GM19238 (cell line): ENCODE data around the gene CIITA.
"Not testable (repeated sequence)": the region's sequence is repeated elsewhere in the genome, so short reads cannot be mapped to it uniquely, and the experiment has no call there.

ENCODE experiments used
- DNase-seq: peaks from one replicate; pipeline ENCODE4 v3.0.0; 2011; ENCODE audit warnings: low spot score; ENCODE audit not compliant: insufficient read length

CIITA gene

GRCh38 chr16:10935226-10935915, 58.4 kb downstream of the CIITA start:
- DNase-seq = no peak

GRCh38 chr16:10936272-10936984, 59.4 kb downstream of the CIITA start:
- DNase-seq = no peak

- DNase-seq = no peak
Observed at GRCh38 chr16:10937068-10937859, 60.3 kb downstream of the CIITA start.

- no peak for DNase-seq
Observed at GRCh38 chr16:10938321-10938720, 61.3 kb downstream of the CIITA start.

DNA sequence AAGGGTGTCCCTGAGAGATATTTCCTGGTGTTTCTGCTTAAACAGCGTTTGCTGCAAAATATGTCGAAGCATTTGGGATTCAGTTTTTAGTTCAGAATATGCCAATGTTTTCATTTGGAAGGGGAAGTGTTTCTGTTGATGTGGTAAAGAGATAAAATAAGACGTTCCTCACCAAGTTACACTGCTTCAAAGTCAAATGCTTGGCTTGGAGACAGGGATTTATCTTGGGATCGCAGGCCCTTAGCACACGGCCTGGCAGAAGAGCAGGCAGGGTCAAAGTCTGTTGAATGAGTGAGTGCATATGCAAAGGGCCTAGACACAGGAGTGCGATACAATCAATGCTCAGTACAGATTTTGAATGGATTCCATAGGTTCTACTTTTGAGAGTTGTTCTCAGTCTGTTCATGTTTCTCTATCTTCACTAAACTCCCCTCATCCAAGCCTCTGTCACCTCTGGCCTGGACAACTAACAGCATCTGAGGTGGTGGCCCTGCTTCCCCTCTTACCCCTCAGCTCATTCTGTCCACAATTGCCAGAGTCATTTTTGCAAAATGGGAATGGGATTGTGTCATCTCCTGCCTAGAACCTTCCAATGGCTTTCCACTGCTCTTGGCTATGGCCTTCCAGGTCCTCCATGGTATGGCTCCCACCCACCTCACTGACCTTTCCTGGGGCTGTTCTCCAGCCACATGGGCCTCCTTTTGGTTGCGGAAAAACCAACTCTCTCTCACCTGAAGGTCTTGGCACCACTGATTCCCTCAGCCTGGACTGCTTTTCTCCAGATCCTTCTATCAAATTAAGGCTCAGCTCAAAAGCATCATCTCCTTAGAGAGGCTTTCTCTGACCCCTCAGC, 62.0 kb downstream of the CIITA start:
- DNase-seq = no peak

GRCh38 chr16:10939649-10940234, 62.7 kb downstream of the CIITA start:
- no peak for DNase-seq

GRCh38 chr16:10940501-10941079, 63.6 kb downstream of the CIITA start:
- DNase-seq = no peak

DNA sequence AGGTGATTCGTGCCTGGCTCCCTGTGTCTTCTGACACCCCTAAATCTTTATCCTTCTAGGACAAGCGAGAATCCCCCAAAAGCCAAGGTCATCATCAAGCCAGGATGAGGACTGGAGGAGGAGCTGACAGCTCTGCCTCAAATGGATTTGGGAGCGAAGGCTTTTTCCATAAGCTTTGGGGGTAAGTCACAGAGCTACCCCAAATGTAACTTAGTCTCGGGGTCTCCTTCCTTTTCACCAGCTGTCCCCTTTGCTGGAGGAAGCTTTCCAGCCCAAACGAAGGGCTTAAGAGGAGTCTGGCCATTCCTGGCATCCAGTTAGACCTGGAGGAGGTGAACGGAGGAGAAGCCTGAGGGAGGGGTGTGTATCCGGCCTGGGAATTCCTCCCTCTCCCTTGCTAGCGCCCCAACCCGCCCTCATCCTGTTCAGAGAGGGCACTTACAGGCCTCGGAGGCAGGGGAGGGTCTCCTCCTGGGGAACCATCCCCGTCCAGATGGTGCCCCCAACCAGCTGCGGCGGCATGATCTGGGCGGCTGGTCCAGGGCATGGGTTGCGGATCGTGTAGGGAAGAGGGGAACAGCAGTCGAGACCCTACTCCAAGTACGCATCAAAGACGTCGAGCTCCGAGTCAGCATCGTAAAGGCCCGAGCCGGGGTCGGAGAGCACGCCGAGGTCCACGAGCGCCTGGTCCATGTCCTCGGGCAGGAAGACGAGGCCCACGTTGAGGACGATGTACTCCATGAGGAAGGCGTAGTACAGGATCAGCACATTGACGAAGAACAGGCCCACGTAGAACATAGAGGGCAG, 64.3 kb downstream of the CIITA start:
- no peak for DNase-seq

GRCh38 chr16:10941935-10942351, 64.9 kb downstream of the CIITA start:
- not testable (repeated sequence) for DNase-seq

DNA sequence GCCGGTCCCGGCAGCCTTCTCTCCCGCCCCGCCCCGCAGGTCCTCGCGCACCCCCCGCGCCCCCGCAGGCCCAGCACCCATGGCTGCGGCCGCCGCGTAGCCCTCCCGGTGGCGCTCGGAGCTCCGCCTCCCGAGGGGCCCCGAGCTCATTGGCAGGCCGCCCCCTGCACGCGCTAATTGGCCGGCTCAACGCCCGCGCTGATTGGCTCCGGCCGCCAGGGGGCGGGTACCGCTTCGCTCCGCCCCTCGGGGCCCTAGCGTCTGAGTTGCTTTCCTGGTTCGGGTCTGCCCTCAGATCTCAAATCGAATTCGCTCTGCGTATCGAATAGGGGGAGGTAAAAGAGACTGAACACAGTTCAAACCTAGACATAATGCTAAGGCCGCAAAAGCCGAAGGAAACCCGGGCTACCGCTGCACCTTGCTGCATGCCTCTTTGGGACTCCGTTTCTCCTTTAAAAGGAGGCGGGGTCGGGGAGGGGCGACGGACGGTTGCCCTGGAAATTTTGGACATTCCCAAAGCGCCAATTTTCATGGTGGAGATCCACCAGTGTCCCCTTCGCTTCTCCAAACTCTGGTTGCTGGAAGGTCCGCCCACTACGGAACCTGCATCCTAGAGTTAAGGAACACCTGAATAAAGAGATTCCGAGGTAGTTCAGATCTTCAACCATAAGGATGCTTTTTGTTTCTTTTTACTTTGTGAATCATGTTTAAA, 65.5 kb downstream of the CIITA start, which contains the start of gene DEXI:
DEXI (minus strand) TSS at position 117 of the 712 bp plus-strand sequence. CDS start 463 bp downstream, outside the sequence.
- DNase-seq = peak; percentile 99

DNA sequence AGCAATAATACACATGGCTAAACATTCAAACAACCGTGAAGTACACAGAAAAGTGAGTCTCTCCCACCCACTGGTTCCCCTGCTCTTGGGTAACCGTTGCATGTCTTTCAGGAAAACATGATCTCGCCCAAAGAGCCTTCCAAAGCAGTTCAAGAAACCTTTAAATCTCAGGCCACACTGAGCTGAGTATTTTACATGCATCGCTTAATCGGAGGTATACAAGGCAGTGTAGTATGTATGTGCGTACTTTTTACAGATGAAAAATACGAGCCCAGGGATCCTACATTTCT, 66.0 kb downstream of the CIITA start:
- no peak for DNase-seq

DNA sequence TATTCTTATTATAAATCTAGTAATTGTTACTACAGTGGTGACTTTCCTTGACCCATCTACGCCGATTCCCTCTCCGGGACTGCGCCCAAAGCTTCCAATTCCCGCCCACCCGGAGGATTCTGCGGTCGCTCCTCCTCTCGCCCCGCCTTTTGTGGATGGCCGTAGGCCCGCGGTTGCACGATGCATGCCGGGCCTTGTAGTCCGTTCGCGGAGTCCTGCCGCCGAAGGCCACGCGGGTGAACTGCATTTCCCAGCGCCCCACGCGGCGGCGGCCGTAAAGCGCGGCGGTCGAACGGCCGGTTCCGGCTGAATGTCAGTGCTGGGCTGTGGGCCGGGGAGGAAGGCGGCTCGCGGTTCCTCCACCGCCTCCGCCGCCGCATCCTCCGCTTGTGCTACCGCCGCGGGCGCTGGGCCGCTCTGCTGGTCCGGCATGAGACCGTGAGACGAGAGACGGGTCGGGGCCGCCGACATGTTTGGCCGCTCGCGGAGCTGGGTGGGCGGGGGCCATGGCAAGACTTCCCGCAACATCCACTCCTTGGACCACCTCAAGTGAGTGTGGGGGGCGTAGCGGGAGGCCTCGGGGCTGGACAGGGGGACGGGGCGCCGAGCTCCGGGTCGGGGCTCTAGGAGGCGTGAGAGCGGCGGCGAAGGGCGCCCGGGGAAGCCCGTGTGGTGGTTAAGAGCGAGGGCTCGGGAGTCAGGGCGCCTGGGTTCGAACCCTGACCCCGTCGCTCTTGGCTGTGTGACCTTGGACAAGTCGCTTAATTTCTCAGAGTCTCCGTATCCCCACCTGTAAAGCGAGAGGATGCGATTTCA, 67.5 kb downstream of the CIITA start, which contains the start of gene CLEC16A:
CLEC16A (plus strand) TSS at position 316 of the 816 bp plus-strand sequence; CDS start at position 470, 154 bp downstream.
- DNase-seq = peak; percentile 91

DNA sequence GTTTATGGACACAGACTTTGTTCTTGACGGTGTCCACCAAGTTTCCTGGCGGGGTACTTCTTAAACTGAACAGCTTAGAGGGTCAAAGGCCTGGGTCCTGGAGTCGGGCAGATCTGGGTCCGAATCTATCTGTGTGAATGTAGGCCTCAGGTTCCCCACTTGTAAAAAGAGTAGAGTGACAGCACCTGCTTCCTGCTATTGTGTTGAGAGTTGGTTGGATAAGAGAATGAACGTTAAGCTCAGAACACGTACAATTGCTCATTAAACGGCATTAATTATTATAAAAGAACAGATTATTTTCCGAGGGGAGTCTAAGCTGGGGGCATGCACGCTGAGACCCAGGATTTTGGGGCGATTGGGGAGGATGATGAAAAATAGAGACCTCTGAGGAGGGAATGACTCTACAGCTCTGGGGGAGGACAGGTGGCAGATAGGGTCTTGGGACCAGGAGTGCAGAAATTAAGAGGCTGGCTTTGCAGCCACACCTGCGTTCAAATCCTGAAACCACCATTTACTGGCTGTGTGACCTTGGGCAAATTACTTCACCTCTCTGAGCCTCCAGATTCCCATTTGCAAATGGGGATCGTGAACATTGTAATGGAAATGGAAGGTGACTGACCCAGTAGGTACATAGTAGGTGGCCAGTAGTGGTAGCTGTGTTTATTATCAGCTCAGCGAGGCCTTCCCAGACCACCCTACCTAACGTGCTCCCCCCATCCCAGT, 68.2 kb downstream of the CIITA start:
- DNase-seq = no peak

- no peak for DNase-seq
Observed at GRCh38 chr16:10946308-10946707, 69.3 kb downstream of the CIITA start.

DNA sequence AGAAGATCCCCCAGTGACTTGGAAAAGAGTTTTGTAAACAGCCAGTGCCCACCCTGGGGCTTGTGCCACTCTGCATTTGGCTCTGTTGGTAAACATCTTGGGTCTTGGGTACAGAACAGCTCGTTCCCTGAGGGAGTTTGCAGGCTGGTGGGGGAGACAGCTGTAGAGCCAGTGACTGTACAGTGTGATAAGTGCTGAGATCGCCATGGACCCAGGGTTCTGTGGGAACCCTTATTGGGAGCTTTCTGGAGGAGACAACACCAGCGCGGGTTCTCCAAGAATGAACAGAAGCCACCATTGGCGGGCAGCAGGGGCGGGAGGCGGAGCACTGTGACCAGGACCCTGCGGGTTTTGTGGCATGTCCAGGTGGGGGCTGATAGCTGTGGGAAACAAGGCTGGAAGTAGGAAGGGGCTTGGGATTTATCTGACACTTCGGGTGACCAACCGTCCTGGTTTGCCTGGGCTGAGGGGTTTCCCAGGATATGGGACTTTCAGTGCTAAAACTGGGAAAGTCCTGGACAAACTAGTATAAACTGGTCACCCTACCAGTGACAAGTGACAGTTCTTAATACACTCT, 70.3 kb downstream of the CIITA start:
- DNase-seq = no peak

- no peak for DNase-seq
Observed at GRCh38 chr16:10949424-10949970, 72.5 kb downstream of the CIITA start.

DNA sequence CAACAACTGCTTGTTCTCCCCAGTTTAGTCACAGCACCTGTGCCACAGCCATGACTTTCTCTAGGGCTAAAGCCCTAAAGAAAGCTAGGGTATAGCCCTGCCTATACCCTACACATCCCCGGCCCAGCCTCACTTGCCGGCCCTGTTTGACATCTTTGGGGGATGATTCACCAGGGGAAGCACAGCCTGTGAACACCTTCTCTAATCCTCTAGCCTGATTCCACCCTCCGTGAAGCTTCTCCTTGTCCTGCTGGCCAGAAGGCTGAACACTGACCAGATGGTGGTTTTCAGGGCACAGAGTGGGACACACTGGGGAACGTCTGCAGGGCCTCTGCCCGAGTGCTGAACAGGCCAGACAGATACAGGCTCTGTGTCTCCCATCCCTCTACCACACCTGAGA, 73.4 kb downstream of the CIITA start:
- DNase-seq = no peak
